Vagina (tissue), 2 donors: Measurements from ENCODE around the gene MYO15B. TPM values are rescaled to one million over a fixed set of nuclear protein-coding genes. Genes with fewer than 3 reads are reported as not detected.

Experiments
- DNase-seq, 2 donors: peaks; one replicate each; pipeline ENCODE4 v3.0.0-alpha.2; 2017; ENCODE audit errors: extremely low spot score in 2 of 2
- H3K27ac ChIP-seq: fragments of 200-600 bp; sonication (generic); one replicate; pipeline ENCODE4 v1.5.1; 2019
- H3K27me3 ChIP-seq: fragments of 200-600 bp; sonication (generic); one replicate; pipeline ENCODE4 v1.5.1; 2019
- H3K36me3 ChIP-seq, 2 donors: fragments of 200-600 bp; sonication (generic); one replicate each; pipeline ENCODE4 v1.5.1; 2017 to 2019
- H3K4me1 ChIP-seq: fragments of 200-600 bp; sonication (generic); one replicate; pipeline ENCODE4 v1.5.1; 2019
- H3K4me3 ChIP-seq, 2 donors: fragments of 200-600 bp; sonication (generic); 1 replicate in 1 of 2; 2 replicates in 1 of 2; pipeline ENCODE4 v1.5.1; 2016 to 2019
- H3K9me3 ChIP-seq: fragments of 200-600 bp; sonication (generic); one replicate; pipeline ENCODE4 v1.5.1; 2019
- CTCF ChIP-seq, 3 experiments: fragments of 450-650 bp in 2 of 3; fragments of 200-600 bp in 1 of 3; sonication (generic) in 1 of 3; IDR thresholded peaks; one replicate each; pipeline ENCODE4 v1.5.1; 2017 to 2019; ENCODE audit warnings: antibody characterized with exemption in 3 of 3, mild to moderate bottlenecking in 2 of 3, moderate library complexity in 2 of 3
- POLR2A ChIP-seq, 2 donors: fragments of 450-650 bp; IDR thresholded peaks; one replicate each; pipeline ENCODE4 v1.6.1; 2017; ENCODE audit warnings: antibody characterized with exemption in 2 of 2, mild to moderate bottlenecking in 2 of 2, moderate library complexity in 2 of 2
- POLR2AphosphoS5 ChIP-seq, 2 donors: sonication (generic); formaldehyde crosslinking; IDR thresholded peaks; one replicate each; pipeline ENCODE4 v1.9.0; 2017; ENCODE audit warnings: antibody characterized with exemption in 2 of 2, mild to moderate bottlenecking in 2 of 2, low read depth in 1 of 2; ENCODE audit not compliant: insufficient read depth in 1 of 2
- intact Hi-C: fragments of 100-400 bp; cut with DNase I; formaldehyde crosslinking; loops from one replicate; pipeline ENCODE4 v1.15.1; 2023
- total RNA-seq: library from RNA; depleted of rRNA; stranded (reverse); fragments of >200 nt; gene quantifications from one replicate; pipeline ENCODE4 v1.2.3, GENCODE V29; 2016

MYO15B gene
- 160 TPM for total RNA-seq

- no peak for DNase-seq
- H3K27me3 ChIP-seq: no peaks in the 10 kb centered on the region
Measured at GRCh38 chr17:75587675-75588595, at the start of gene MYO15B. TSS of gene MYO15B (plus strand) at chr17:75587800. CDS start at chr17:75588058, 258 bp downstream.

GRCh38 chr17:75539967-75540729 lies 47.5 kb upstream of the MYO15B start:
- peaks cover 7% of the 10 kb centered on the region for H3K4me1 ChIP-seq

More at GRCh38 chr17:75587675-75588595, at the start of gene MYO15B:
- no peak for TF ChIP-seq POLR2AphosphoS5 (IDR thresholded peaks at IDR 0.05; ENCODE audit: insufficient read depth in 1 of 2, low read depth in 1 of 2)
- no peak for TF ChIP-seq POLR2A (IDR thresholded peaks at IDR 0.05)
- TF ChIP-seq CTCF (IDR thresholded peaks at IDR 0.05): peak; percentile 9 to 34 (median 12)
- Histone ChIP-seq H3K9me3 (no peaks in the 10 kb centered on the region), H3K4me3 (peak within 1 kb of the TSS; percentile 58 to 71), H3K36me3 (no peaks in the 10 kb centered on the region), H3K27ac (peak within 1 kb of the TSS; percentile 91), H3K4me1 (peaks cover 33% of the 10 kb centered on the region)
- intact Hi-C loops: loop anchor here (5.0 kb wide), 2 partner anchors 66 to 161 kb away; no protein-coding TSS in a partner anchor

GRCh38 chr17:75540923-75541503 lies 46.6 kb upstream of the MYO15B start:
- intact Hi-C loops: no loop called here
- Histone ChIP-seq H3K36me3 (no peaks in the 10 kb centered on the region), H3K4me3 (no peak overlapping the region), H3K27me3 (no peaks in the 10 kb centered on the region), H3K27ac (no peak overlapping the region), H3K9me3 (no peaks in the 10 kb centered on the region), H3K4me1 (peaks cover 7% of the 10 kb centered on the region)
- no peak for DNase-seq
- TF ChIP-seq POLR2AphosphoS5 (IDR thresholded peaks at IDR 0.05; ENCODE audit: insufficient read depth in 1 of 2, low read depth in 1 of 2): no peak
- TF ChIP-seq CTCF (IDR thresholded peaks at IDR 0.05): no peak
- no peak for TF ChIP-seq POLR2A (IDR thresholded peaks at IDR 0.05)

More at GRCh38 chr17:75539967-75540729, 47.5 kb upstream of the MYO15B start:
- Histone ChIP-seq H3K36me3 (no peaks in the 10 kb centered on the region), H3K27me3 (no peaks in the 10 kb centered on the region), H3K4me3 (no peak overlapping the region), H3K9me3 (no peaks in the 10 kb centered on the region), H3K27ac (no peak overlapping the region)
- intact Hi-C loops: no loop called here
- TF ChIP-seq POLR2A (IDR thresholded peaks at IDR 0.05) (no peak), POLR2AphosphoS5 (IDR thresholded peaks at IDR 0.05; ENCODE audit: insufficient read depth in 1 of 2, low read depth in 1 of 2) (no peak), CTCF (IDR thresholded peaks at IDR 0.05) (no peak)
- DNase-seq: no peak

- TF ChIP-seq POLR2AphosphoS5 (IDR thresholded peaks at IDR 0.05; ENCODE audit: insufficient read depth in 1 of 2, low read depth in 1 of 2): no peak
- no peak for TF ChIP-seq POLR2A (IDR thresholded peaks at IDR 0.05)
- no peak for TF ChIP-seq CTCF (IDR thresholded peaks at IDR 0.05)
- Histone ChIP-seq H3K27me3 (no peaks in the 10 kb centered on the region), H3K9me3 (no peaks in the 10 kb centered on the region), H3K36me3 (no peaks in the 10 kb centered on the region), H3K27ac (no peak overlapping the region), H3K4me3 (no peak overlapping the region), H3K4me1 (peaks cover 7% of the 10 kb centered on the region)
- intact Hi-C loops: no loop called here
- DNase-seq: no peak
Measured at GRCh38 chr17:75542229-75542628, 45.4 kb upstream of the MYO15B start.
